Peyer's patch (tissue), 4 donors: ENCODE measurements around the gene FOXF1. TPM values are rescaled to one million over a fixed set of nuclear protein-coding genes. Genes with fewer than 3 reads are reported as not detected.

Source experiments
- DNase-seq, 3 donors: peaks; one replicate each; pipeline ENCODE4 v3.0.0-alpha.2; 2017 to 2019
- H3K27ac ChIP-seq, 4 donors: fragments of 200-600 bp; sonication (generic); one replicate each; pipeline ENCODE4 v1.5.1; 2016 to 2019
- H3K27me3 ChIP-seq, 2 donors: fragments of 200-600 bp; sonication (generic); one replicate each; pipeline ENCODE4 v1.5.1; 2019
- H3K36me3 ChIP-seq, 3 donors: fragments of 200-600 bp; sonication (generic); one replicate each; pipeline ENCODE4 v1.5.1; 2016 to 2019
- H3K4me1 ChIP-seq, 4 donors: fragments of 200-600 bp; sonication (generic); one replicate each; pipeline ENCODE4 v1.5.1; 2016 to 2019
- H3K4me3 ChIP-seq, 4 donors: fragments of 200-600 bp; sonication (generic); 1 replicate in 3 of 4; 2 replicates in 1 of 4; pipeline ENCODE4 v1.5.1; 2016 to 2019; ENCODE audit warnings: mild to moderate bottlenecking in 1 of 4
- H3K9me3 ChIP-seq, 4 donors: fragments of 200-600 bp; sonication (generic); one replicate each; pipeline ENCODE4 v1.5.1; 2016 to 2019; ENCODE audit warnings: mild to moderate bottlenecking in 1 of 4
- POLR2A ChIP-seq, 2 donors: fragments of 450-650 bp; IDR thresholded peaks; one replicate each; pipeline ENCODE4 v1.5.1; 2017; ENCODE audit warnings: antibody characterized with exemption in 2 of 2, mild to moderate bottlenecking in 2 of 2, moderate library complexity in 2 of 2
- total RNA-seq, 4 donors: library from RNA; depleted of rRNA; stranded (reverse); fragments of >200 nt; gene quantifications; one replicate each; pipeline ENCODE4 v1.1.0, GENCODE V29; 2016
- TF ChIP-seq, protein P1 (sequence below), 6 experiments: fragments of 450-650 bp in 4 of 6; fragments of 200-600 bp in 2 of 6; sonication (generic) in 1 of 6; IDR thresholded peaks; one replicate each; pipeline ENCODE4 v1.5.1; 2017 to 2019; ENCODE audit warnings: antibody characterized with exemption in 6 of 6, mild to moderate bottlenecking in 3 of 6, moderate library complexity in 1 of 6

Gene FOXF1
- total RNA-seq, 4 donors from 2014 or later, result 4.4 to 36.3 (median 9.0) TPM

DNA sequence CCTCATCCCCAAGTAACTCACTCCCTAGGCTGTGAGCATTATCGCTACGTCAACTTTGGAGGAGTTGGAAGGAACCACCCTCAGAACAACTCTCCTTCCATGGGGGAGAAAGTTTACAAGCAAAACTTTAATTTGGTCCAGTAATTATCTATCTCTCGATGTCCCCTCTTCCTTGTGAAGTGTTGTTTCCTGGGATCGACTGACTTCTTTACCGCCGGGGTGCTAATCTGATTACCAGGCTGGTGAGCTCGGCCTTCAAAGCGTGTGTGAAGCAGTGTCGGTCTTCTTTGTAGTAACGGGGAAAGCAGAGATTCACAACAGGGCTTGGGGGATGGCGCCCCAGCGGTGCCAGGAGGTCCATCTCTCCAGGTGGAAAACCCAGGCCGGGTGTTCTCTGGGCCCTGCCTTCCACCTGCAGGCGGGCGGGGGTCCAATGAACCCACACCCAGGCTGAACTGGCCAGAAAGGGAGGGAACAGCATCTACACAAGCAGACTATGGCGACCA is 14.5 kb upstream of the FOXF1 start:
- Histone ChIP-seq H3K27ac (peak overlapping the region; percentile 63 to 99 (median 77)), H3K9me3 (no peaks in the 10 kb centered on the region), H3K4me1 (peaks cover 0 to 8% (median 0%) of the 10 kb centered on the region in 4 donors), H3K36me3 (no peaks in the 10 kb centered on the region), H3K27me3 (peaks cover 0 to 12% of the 10 kb centered on the region in 2 donors), H3K4me3 (peak overlapping the region in 2 of 4 donors; percentile 10 to 51)
- TF ChIP-seq POLR2A (IDR thresholded peaks at IDR 0.05), result no peak
- TF ChIP-seq, protein P1, sequence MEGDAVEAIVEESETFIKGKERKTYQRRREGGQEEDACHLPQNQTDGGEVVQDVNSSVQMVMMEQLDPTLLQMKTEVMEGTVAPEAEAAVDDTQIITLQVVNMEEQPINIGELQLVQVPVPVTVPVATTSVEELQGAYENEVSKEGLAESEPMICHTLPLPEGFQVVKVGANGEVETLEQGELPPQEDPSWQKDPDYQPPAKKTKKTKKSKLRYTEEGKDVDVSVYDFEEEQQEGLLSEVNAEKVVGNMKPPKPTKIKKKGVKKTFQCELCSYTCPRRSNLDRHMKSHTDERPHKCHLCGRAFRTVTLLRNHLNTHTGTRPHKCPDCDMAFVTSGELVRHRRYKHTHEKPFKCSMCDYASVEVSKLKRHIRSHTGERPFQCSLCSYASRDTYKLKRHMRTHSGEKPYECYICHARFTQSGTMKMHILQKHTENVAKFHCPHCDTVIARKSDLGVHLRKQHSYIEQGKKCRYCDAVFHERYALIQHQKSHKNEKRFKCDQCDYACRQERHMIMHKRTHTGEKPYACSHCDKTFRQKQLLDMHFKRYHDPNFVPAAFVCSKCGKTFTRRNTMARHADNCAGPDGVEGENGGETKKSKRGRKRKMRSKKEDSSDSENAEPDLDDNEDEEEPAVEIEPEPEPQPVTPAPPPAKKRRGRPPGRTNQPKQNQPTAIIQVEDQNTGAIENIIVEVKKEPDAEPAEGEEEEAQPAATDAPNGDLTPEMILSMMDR (IDR thresholded peaks at IDR 0.05), result no peak
- no peak for DNase-seq

GRCh38 chr16:86496262-86496928 is 13.9 kb upstream of the FOXF1 start:
- Histone ChIP-seq H3K27ac (peak overlapping the region; percentile 63 to 99 (median 80)), H3K4me1 (peaks cover 0 to 4% (median 0%) of the 10 kb centered on the region in 4 donors), H3K27me3 (peaks cover 0 to 12% of the 10 kb centered on the region in 2 donors), H3K36me3 (no peaks in the 10 kb centered on the region), H3K9me3 (no peaks in the 10 kb centered on the region), H3K4me3 (peak overlapping the region in 3 of 4 donors; percentile 10 to 51 (median 22))
- DNase-seq, result no peak
- TF ChIP-seq, protein P1 (IDR thresholded peaks at IDR 0.05), result no peak
- TF ChIP-seq POLR2A (IDR thresholded peaks at IDR 0.05), result no peak

DNA sequence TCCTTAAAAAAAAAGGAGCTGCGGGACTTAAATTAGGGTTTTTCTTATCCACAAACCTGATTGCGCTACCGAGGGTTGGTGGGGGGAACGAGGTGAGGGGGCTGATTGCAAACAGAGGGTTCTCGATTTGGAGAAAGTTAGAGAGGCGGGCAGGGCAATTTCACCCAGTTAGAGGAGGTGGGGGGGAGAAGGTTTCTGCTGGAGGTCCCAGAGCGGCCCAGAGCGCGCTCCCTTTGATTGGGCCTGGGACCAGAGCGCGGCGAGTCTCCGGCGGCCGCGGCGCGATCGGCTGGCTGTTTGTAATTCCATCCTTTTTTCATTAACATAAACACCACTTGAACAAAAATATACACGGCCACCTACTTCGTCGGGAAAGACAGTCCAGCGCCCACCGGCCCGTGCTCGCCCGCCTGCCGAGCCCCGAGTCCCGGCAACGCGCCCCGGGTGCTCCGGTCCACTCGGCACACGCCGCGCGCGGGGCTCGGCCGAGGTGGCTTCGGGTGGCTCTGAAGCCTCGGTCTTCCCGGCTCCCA is 13.3 kb upstream of the FOXF1 start:
- TF ChIP-seq POLR2A (IDR thresholded peaks at IDR 0.05), result no peak
- TF ChIP-seq, protein P1 (IDR thresholded peaks at IDR 0.05), result no peak
- peak overlapping the region; percentile 63 to 99 (median 80) for H3K27ac ChIP-seq
- H3K4me3 ChIP-seq, result peak overlapping the region; percentile 21 to 51 (median 32)
- no peaks in the 10 kb centered on the region for H3K36me3 ChIP-seq
- H3K27me3 ChIP-seq, result peaks cover 0 to 15% of the 10 kb centered on the region in 2 donors
- no peak for DNase-seq
- no peaks in the 10 kb centered on the region for H3K4me1 ChIP-seq
- no peaks in the 10 kb centered on the region for H3K9me3 ChIP-seq

- H3K27me3 ChIP-seq, result peaks cover 0 to 15% of the 10 kb centered on the region in 2 donors
- H3K36me3 ChIP-seq, result no peaks in the 10 kb centered on the region
- no peaks in the 10 kb centered on the region for H3K9me3 ChIP-seq
- H3K4me3 ChIP-seq, result peak overlapping the region; percentile 21 to 51 (median 32)
- no peak for DNase-seq
- peak overlapping the region; percentile 63 to 99 (median 80) for H3K27ac ChIP-seq
- H3K4me1 ChIP-seq, result no peaks in the 10 kb centered on the region
- TF ChIP-seq POLR2A (IDR thresholded peaks at IDR 0.05), result no peak
- TF ChIP-seq, protein P1 (IDR thresholded peaks at IDR 0.05), result no peak
Observed at GRCh38 chr16:86497551-86498021, 12.7 kb upstream of the FOXF1 start.

- DNase-seq, result no peak
- Histone ChIP-seq H3K27me3 (peaks cover 0 to 15% of the 10 kb centered on the region in 2 donors), H3K4me3 (peak overlapping the region in 3 of 4 donors; percentile 21 to 51 (median 41)), H3K27ac (peak overlapping the region; percentile 63 to 99 (median 80)), H3K4me1 (no peaks in the 10 kb centered on the region), H3K36me3 (no peaks in the 10 kb centered on the region), H3K9me3 (no peaks in the 10 kb centered on the region)
- no peak for TF ChIP-seq POLR2A (IDR thresholded peaks at IDR 0.05)
- TF ChIP-seq, protein P1 (IDR thresholded peaks at IDR 0.05), result no peak
Observed at GRCh38 chr16:86498155-86498670, 12.1 kb upstream of the FOXF1 start.
